ENCODE data around the gene GREM1. TPM values are rescaled to one million over a fixed set of nuclear protein-coding genes. Genes with fewer than 3 reads are reported as not detected.

GREM1 gene
- total RNA-seq, 4 donors from 2014 or later, result 10.9 to 42.3 (median 17.8) TPM

GRCh38 chr15:32739522-32740063 is 21.8 kb downstream of the GREM1 start:
- Histone ChIP-seq H3K4me1 (no peaks in the 10 kb centered on the region), H3K36me3 (no peaks in the 10 kb centered on the region), H3K27ac (no peak overlapping the region), H3K9me3 (no peaks in the 10 kb centered on the region), H3K4me3 (no peak overlapping the region), H3K27me3 (no peaks in the 10 kb centered on the region)
- 84% methylated on average over 1 of the region's 1 CpG; no CpG with 5 or more reads in 1 of the 2 donors for WGBS, 2 donors (ENCODE audit: low coverage in 1 of 2)
- TF ChIP-seq CTCF (IDR thresholded peaks at IDR 0.05), result no peak
- no peak for TF ChIP-seq POLR2A (IDR thresholded peaks at IDR 0.05)
- TF ChIP-seq POLR2AphosphoS5 (IDR thresholded peaks at IDR 0.05), result no peak
- intact Hi-C loops (cut with DNase I; ENCODE audit: low total_unique reads) (loop anchor here (2.0 kb wide), 1 partner anchor 51 kb away; no protein-coding TSS in a partner anchor), in situ Hi-C loops (cut with MboI; ENCODE audit: low pct_ligation_motif_present in 1 of 4, low pct_unique_long_range_greater_than_20kb in 1 of 4, low sequenced_read_pairs in 3 of 4) (no loop called here)
- no peak for DNase-seq

GRCh38 chr15:32743411-32744140 is 25.8 kb downstream of the GREM1 start:
- no peak for DNase-seq
- TF ChIP-seq EP300 (IDR thresholded peaks at IDR 0.05; ENCODE audit: low read depth), result no peak
- TF ChIP-seq POLR2A (IDR thresholded peaks at IDR 0.05), result no peak
- TF ChIP-seq CTCF (IDR thresholded peaks at IDR 0.05), result no peak
- no peak for TF ChIP-seq POLR2AphosphoS5 (IDR thresholded peaks at IDR 0.05)
- Histone ChIP-seq H3K36me3 (no peaks in the 10 kb centered on the region), H3K4me1 (no peaks in the 10 kb centered on the region), H3K9me3 (no peaks in the 10 kb centered on the region), H3K27ac (no peak overlapping the region), H3K27me3 (no peaks in the 10 kb centered on the region), H3K4me3 (no peak overlapping the region)
- in situ Hi-C loops (cut with MboI; ENCODE audit: low pct_ligation_motif_present in 1 of 4, low pct_unique_long_range_greater_than_20kb in 1 of 4, low sequenced_read_pairs in 3 of 4), result no loop called here
- WGBS, 2 donors (ENCODE audit: low coverage in 1 of 2), result 47 to 75% methylated on average over 2 to 5 of the region's 5 CpGs
- intact Hi-C loops (cut with DNase I; ENCODE audit: low total_unique reads), result no loop called here

- 92% methylated on average over 4 of the region's 4 CpGs for WGBS, 2 donors (ENCODE audit: low coverage in 1 of 2)
- Histone ChIP-seq H3K27ac (no peak overlapping the region), H3K4me3 (no peak overlapping the region), H3K27me3 (no peaks in the 10 kb centered on the region), H3K36me3 (no peaks in the 10 kb centered on the region), H3K4me1 (no peaks in the 10 kb centered on the region), H3K9me3 (no peaks in the 10 kb centered on the region)
- in situ Hi-C loops (cut with MboI; ENCODE audit: low pct_ligation_motif_present in 1 of 4, low pct_unique_long_range_greater_than_20kb in 1 of 4, low sequenced_read_pairs in 3 of 4) (no loop called here), intact Hi-C loops (cut with DNase I; ENCODE audit: low total_unique reads) (no loop called here)
- TF ChIP-seq CTCF (IDR thresholded peaks at IDR 0.05) (no peak), POLR2A (IDR thresholded peaks at IDR 0.05) (no peak), POLR2AphosphoS5 (IDR thresholded peaks at IDR 0.05) (no peak), EP300 (IDR thresholded peaks at IDR 0.05; ENCODE audit: low read depth) (no peak)
- DNase-seq, result no peak
Observed at GRCh38 chr15:32746116-32746857, 28.5 kb downstream of the GREM1 start.

- H3K4me1 ChIP-seq, result no peaks in the 10 kb centered on the region
- no peaks in the 10 kb centered on the region for H3K27me3 ChIP-seq
- no peak overlapping the region for H3K27ac ChIP-seq
- WGBS, 2 donors (ENCODE audit: low coverage in 1 of 2), result 89% methylated on average over 4 of the region's 4 CpGs; no CpG with 5 or more reads in 1 of the 2 donors
- intact Hi-C loops (cut with DNase I; ENCODE audit: low total_unique reads) (no loop called here), in situ Hi-C loops (cut with MboI; ENCODE audit: low pct_ligation_motif_present in 1 of 4, low pct_unique_long_range_greater_than_20kb in 1 of 4, low sequenced_read_pairs in 3 of 4) (no loop called here)
- no peak for TF ChIP-seq CTCF (IDR thresholded peaks at IDR 0.05)
- TF ChIP-seq POLR2AphosphoS5 (IDR thresholded peaks at IDR 0.05), result no peak
- TF ChIP-seq POLR2A (IDR thresholded peaks at IDR 0.05), result no peak
- no peak for TF ChIP-seq EP300 (IDR thresholded peaks at IDR 0.05; ENCODE audit: low read depth)
- no peak for DNase-seq
- H3K9me3 ChIP-seq, result no peaks in the 10 kb centered on the region
- no peak overlapping the region for H3K4me3 ChIP-seq
- no peaks in the 10 kb centered on the region for H3K36me3 ChIP-seq
Observed at GRCh38 chr15:32747921-32748342, 30.1 kb downstream of the GREM1 start.
